Measurements from ENCODE around the gene SOX15.
A peak's percentile ranks its signal among the peaks of the same experiment; 100 is the strongest.

The SOX15 gene

DNA sequence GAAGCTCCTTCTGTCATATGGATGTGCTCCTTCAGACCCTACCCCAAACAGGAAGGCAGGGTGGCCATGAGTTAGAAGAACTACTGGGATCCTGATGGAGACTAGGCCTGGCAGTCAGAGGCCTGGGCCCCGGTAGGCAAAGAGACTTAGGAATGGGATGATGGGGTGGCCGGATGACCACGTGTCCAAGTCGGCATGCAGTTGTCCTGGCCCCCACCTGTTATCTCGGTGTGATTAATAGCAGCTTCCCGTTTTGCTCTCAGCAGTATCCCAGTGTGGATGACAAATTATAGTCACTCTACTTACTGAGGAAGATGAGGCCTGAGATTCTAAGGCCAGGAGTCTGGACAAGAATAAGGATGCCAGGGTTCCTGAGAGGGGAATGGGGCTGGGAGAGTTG lies 39.5 kb downstream of the SOX15 start:
- Histone ChIP-seq H3K9ac (ENCODE audit: low read length) (no peak overlapping the region), H3K9me2 (replicated peaks; ENCODE audit: insufficient read depth, low read length) (no peaks in the 10 kb centered on the region), H3K79me2 (ENCODE audit: low read length) (no peaks in the 10 kb centered on the region), H3F3A (ENCODE audit: insufficient read depth, low read length) (peaks cover 18% of the 10 kb centered on the region), H3K4me2 (ENCODE audit: low read depth, low read length) (no peak overlapping the region), H3K27me3 (replicated peaks; ENCODE audit: insufficient read depth, low read length) (peaks cover 7% of the 10 kb centered on the region), H3K4me1 (ENCODE audit: low read length) (peaks cover 18% of the 10 kb centered on the region), H2AFZ (ENCODE audit: low read length) (no peak overlapping the region), H4K20me1 (ENCODE audit: insufficient read depth, low read length) (no peaks in the 10 kb centered on the region), H3K27ac (ENCODE audit: low read length) (no peak overlapping the region), H3K9me3 (replicated peaks; ENCODE audit: insufficient read depth, low read length) (no peaks in the 10 kb centered on the region), H3K36me3 (replicated peaks; ENCODE audit: insufficient read depth, low read length) (no peaks in the 10 kb centered on the region), H3K4me3 (ENCODE audit: low read length) (no peak overlapping the region)
- no peak for DNase-seq
- TF ChIP-seq EZH2 (optimal IDR thresholded peaks at IDR 0.05; ENCODE audit: low read depth, low read length) (no peak), EZH2phosphoT487 (IDR thresholded peaks at IDR 0.05; ENCODE audit: low read length) (no peak)
- TF ChIP-seq, protein P1, sequence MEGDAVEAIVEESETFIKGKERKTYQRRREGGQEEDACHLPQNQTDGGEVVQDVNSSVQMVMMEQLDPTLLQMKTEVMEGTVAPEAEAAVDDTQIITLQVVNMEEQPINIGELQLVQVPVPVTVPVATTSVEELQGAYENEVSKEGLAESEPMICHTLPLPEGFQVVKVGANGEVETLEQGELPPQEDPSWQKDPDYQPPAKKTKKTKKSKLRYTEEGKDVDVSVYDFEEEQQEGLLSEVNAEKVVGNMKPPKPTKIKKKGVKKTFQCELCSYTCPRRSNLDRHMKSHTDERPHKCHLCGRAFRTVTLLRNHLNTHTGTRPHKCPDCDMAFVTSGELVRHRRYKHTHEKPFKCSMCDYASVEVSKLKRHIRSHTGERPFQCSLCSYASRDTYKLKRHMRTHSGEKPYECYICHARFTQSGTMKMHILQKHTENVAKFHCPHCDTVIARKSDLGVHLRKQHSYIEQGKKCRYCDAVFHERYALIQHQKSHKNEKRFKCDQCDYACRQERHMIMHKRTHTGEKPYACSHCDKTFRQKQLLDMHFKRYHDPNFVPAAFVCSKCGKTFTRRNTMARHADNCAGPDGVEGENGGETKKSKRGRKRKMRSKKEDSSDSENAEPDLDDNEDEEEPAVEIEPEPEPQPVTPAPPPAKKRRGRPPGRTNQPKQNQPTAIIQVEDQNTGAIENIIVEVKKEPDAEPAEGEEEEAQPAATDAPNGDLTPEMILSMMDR (IDR thresholded peaks at IDR 0.05; ENCODE audit: low read length), result no peak

DNA sequence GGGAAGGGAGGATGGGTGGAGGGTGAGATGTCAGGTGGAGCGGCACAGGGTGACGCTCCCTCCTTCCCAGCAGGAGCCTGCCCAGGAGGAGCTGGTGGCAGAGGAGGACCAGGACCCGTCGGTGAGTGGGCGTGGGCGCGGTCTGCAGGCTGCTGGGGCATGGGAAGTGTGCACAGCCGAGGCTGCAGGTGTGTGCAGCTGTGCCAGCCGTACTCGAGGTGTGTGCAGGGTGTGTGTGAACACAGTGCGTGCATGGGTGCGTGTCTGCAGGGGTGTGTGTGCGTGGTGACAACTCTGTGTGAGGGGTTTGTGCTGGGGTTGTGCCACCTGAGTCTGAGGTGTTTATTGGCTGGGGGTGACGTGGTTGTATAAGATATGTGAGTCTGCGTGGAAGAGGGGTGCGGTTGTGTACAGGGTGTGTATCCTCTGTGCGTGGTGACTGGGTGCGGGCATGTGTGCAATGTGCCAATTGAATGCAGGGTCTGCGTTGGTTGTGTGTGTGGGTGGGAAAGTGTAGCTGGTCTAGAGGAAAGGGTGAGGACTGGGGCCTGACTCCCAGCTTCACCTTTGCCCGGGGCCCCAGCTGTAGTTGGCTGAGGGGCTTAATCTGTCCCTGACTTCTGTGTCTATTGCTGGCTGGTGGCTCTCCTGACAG lies 40.4 kb downstream of the SOX15 start:
- no peaks in the 10 kb centered on the region for H3K79me2 ChIP-seq (ENCODE audit: low read length)
- H3K36me3 ChIP-seq (replicated peaks; ENCODE audit: insufficient read depth, low read length), result no peaks in the 10 kb centered on the region
- H4K20me1 ChIP-seq (ENCODE audit: insufficient read depth, low read length), result no peaks in the 10 kb centered on the region
- peaks cover 18% of the 10 kb centered on the region for H3F3A ChIP-seq (ENCODE audit: insufficient read depth, low read length)
- H3K4me2 ChIP-seq (ENCODE audit: low read depth, low read length), result no peak overlapping the region
- no peak overlapping the region for H3K27ac ChIP-seq (ENCODE audit: low read length)
- no peaks in the 10 kb centered on the region for H3K9me3 ChIP-seq (replicated peaks; ENCODE audit: insufficient read depth, low read length)
- no peak overlapping the region for H3K9ac ChIP-seq (ENCODE audit: low read length)
- no peak overlapping the region for H3K4me3 ChIP-seq (ENCODE audit: low read length)
- DNase-seq, result no peak
- H3K4me1 ChIP-seq (ENCODE audit: low read length), result peaks cover 18% of the 10 kb centered on the region
- no peak overlapping the region for H2AFZ ChIP-seq (ENCODE audit: low read length)
- peaks cover 7% of the 10 kb centered on the region for H3K27me3 ChIP-seq (replicated peaks; ENCODE audit: insufficient read depth, low read length)
- TF ChIP-seq EZH2phosphoT487 (IDR thresholded peaks at IDR 0.05; ENCODE audit: low read length) (no peak), EZH2 (optimal IDR thresholded peaks at IDR 0.05; ENCODE audit: low read depth, low read length) (no peak)
- TF ChIP-seq, protein P1 (IDR thresholded peaks at IDR 0.05; ENCODE audit: low read length), result no peak
- no peaks in the 10 kb centered on the region for H3K9me2 ChIP-seq (replicated peaks; ENCODE audit: insufficient read depth, low read length)

DNA sequence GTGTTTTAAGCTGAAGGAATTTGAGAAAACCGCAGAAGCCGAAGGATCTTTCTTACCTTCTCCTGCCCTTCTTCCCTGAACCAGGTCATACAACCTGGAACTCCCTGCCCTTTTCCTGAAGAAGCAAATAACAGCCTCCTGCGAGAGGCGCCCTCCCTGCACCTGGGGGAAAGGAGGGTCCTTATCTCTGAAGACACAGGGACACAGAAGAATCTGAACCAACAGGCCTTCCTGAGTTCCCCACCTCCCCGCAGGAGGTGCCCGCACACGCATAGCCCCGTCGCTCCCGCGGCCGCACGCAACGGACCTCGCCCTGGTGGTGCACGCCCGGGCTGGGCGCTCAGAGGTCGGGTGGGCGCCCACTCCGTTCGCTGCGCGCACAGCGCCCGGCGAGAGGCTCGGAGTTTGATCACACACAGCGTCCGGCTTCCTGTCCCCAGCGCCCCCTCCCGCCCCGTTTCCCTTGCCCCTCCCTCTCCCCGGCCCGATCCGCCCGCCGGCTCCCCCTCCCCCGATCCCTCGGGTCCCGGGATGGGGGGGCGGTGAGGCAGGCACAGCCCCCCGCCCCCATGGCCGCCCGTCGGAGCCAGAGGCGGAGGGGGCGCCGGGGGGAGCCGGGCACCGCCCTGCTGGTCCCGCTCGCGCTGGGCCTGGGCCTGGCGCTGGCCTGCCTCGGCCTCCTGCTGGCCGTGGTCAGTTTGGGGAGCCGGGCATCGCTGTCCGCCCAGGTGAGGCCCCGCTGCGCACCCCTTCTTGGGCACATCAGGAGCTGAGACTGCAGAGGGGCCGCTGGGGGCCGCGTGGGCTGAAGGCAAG lies 41.1 kb downstream of the SOX15 start, which contains the start of gene TNFSF12:
Gene TNFSF12 (plus strand): TSS at position 474 of the 816 bp plus-strand sequence. CDS start 96 bp downstream, at position 570.
- H3F3A ChIP-seq (ENCODE audit: insufficient read depth, low read length), result peaks cover 18% of the 10 kb centered on the region
- no peak within 1 kb of the TSS for H3K27ac ChIP-seq (ENCODE audit: low read length)
- no peak for DNase-seq
- peak within 1 kb of the TSS; percentile 57; the same call in 1 of the 2 replicates for H3K4me2 ChIP-seq (ENCODE audit: low read depth, low read length)
- peaks cover 7% of the 10 kb centered on the region for H3K27me3 ChIP-seq (replicated peaks; ENCODE audit: insufficient read depth, low read length)
- H2AFZ ChIP-seq (ENCODE audit: low read length), result 0 out of 2 replicates have a peak within 1 kb of the TSS, but pooled peaks have one; percentile 34
- H3K4me3 ChIP-seq (ENCODE audit: low read length), result peak within 1 kb of the TSS; percentile 35
- H3K9me2 ChIP-seq (replicated peaks; ENCODE audit: insufficient read depth, low read length), result no peaks in the 10 kb centered on the region
- no peaks in the 10 kb centered on the region for H3K79me2 ChIP-seq (ENCODE audit: low read length)
- H3K36me3 ChIP-seq (replicated peaks; ENCODE audit: insufficient read depth, low read length), result no peaks in the 10 kb centered on the region
- H4K20me1 ChIP-seq (ENCODE audit: insufficient read depth, low read length), result no peaks in the 10 kb centered on the region
- no peak within 1 kb of the TSS for H3K9ac ChIP-seq (ENCODE audit: low read length)
- peaks cover 16% of the 10 kb centered on the region for H3K4me1 ChIP-seq (ENCODE audit: low read length)
- H3K9me3 ChIP-seq (replicated peaks; ENCODE audit: insufficient read depth, low read length), result no peaks in the 10 kb centered on the region
- TF ChIP-seq EZH2 (optimal IDR thresholded peaks at IDR 0.05; ENCODE audit: low read depth, low read length), result no peak
